ENCODE measurements around the gene FPR2. TPM values are rescaled to one million over a fixed set of nuclear protein-coding genes. Genes with fewer than 3 reads are reported as not detected.

FPR2 gene
- total and polyA plus RNA-seq, 9 of the 15 experiments (the other 6 are each of a cell fraction or from before 2014, with no cell fraction given) = 0.03 to 0.15 (median 0.07) TPM; not detected in 6

DNA sequence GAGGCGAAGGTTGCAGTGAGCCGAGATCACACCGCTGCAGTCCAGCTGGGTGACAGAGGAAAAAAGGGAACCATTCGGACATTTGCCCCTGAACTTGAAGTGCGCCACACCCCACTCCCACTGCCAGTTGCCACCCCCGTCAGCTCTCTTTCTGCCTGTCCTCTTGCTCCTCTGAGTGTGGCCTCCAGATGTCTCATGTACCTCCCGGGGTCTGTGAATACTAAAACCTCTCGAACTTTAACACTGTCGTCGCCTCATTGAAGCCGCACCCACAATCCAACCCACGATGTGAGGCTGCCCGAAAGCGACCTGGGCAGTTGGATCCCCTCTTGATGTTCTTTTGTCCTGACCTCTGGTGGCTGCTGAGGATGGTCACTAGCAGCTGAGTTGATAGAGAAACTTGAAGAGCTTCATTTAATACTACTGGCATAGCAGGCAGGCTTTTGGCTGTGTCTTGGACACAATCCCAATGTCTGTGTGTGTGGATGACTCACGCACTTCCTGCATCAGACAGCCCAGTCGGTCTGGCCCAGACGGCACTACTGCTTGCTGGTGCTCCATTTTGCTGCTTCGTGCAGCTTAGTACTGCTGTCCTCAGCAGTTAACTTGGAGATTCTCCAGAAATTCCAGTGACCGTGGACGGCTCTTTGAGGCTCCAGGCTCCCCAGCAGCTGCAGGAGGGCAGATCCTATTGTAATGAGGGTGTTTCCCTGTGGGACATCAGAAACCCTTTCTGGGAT lies 38.2 kb downstream of the FPR2 start (continued):
- TF ChIP-seq, protein P1, sequence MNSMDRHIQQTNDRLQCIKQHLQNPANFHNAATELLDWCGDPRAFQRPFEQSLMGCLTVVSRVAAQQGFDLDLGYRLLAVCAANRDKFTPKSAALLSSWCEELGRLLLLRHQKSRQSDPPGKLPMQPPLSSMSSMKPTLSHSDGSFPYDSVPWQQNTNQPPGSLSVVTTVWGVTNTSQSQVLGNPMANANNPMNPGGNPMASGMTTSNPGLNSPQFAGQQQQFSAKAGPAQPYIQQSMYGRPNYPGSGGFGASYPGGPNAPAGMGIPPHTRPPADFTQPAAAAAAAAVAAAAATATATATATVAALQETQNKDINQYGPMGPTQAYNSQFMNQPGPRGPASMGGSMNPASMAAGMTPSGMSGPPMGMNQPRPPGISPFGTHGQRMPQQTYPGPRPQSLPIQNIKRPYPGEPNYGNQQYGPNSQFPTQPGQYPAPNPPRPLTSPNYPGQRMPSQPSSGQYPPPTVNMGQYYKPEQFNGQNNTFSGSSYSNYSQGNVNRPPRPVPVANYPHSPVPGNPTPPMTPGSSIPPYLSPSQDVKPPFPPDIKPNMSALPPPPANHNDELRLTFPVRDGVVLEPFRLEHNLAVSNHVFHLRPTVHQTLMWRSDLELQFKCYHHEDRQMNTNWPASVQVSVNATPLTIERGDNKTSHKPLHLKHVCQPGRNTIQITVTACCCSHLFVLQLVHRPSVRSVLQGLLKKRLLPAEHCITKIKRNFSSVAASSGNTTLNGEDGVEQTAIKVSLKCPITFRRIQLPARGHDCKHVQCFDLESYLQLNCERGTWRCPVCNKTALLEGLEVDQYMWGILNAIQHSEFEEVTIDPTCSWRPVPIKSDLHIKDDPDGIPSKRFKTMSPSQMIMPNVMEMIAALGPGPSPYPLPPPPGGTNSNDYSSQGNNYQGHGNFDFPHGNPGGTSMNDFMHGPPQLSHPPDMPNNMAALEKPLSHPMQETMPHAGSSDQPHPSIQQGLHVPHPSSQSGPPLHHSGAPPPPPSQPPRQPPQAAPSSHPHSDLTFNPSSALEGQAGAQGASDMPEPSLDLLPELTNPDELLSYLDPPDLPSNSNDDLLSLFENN (IDR thresholded peaks at IDR 0.05; ENCODE audit: low read depth in 2 of 2, low read length in 2 of 2) = no peak
- TF ChIP-seq, protein P2, sequence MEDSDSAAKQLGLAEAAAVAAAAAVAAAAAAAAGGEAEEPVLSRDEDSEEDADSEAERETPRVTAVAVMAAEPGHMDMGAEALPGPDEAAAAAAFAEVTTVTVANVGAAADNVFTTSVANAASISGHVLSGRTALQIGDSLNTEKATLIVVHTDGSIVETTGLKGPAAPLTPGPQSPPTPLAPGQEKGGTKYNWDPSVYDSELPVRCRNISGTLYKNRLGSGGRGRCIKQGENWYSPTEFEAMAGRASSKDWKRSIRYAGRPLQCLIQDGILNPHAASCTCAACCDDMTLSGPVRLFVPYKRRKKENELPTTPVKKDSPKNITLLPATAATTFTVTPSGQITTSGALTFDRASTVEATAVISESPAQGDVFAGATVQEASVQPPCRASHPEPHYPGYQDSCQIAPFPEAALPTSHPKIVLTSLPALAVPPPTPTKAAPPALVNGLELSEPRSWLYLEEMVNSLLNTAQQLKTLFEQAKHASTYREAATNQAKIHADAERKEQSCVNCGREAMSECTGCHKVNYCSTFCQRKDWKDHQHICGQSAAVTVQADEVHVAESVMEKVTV (CRISPR knock-in tag; IDR thresholded peaks at IDR 0.05) = no peak; the same call in 1 of the 2 replicates
- no peak for TF ChIP-seq NKRF (IDR thresholded peaks at IDR 0.05; ENCODE audit: borderline replicate concordance)
- TF ChIP-seq XRCC3 (IDR thresholded peaks at IDR 0.05) = no peak
- no peak for TF ChIP-seq ZNF212 (CRISPR knock-in tag; IDR thresholded peaks at IDR 0.05)
- no peak for TF ChIP-seq NCOA1 (IDR thresholded peaks at IDR 0.05; ENCODE audit: low read depth)
- TF ChIP-seq ZNF395 (CRISPR knock-in tag; IDR thresholded peaks at IDR 0.05) = peak; percentile 55; the same call in 1 of the 2 replicates
- no peak for TF ChIP-seq THAP12 (CRISPR knock-in tag; IDR thresholded peaks at IDR 0.05)
- TF ChIP-seq, protein P3, sequence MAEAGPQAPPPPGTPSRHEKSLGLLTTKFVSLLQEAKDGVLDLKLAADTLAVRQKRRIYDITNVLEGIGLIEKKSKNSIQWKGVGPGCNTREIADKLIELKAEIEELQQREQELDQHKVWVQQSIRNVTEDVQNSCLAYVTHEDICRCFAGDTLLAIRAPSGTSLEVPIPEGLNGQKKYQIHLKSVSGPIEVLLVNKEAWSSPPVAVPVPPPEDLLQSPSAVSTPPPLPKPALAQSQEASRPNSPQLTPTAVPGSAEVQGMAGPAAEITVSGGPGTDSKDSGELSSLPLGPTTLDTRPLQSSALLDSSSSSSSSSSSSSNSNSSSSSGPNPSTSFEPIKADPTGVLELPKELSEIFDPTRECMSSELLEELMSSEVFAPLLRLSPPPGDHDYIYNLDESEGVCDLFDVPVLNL (CRISPR knock-in tag; IDR thresholded peaks at IDR 0.05; ENCODE audit: low read depth) = no peak
- no peak for TF ChIP-seq NR0B1 (IDR thresholded peaks at IDR 0.05; ENCODE audit: partially characterized antibody)
- TF ChIP-seq NFATC3 (IDR thresholded peaks at IDR 0.05) = no peak
- 0 out of 4 replicates have a peak, but pooled peaks of 1 of the 2 experiments have one; percentile 17 for TF ChIP-seq HDAC1 (IDR thresholded peaks at IDR 0.05)

All from K562 (cell line).